HG03135 (cell line): ENCODE data around the gene ZFHX3.

ENCODE experiments used
- ATAC-seq: cut with Tn5 transposase; IDR thresholded peaks from one replicate; pipeline ENCODE4 v1.9.1; 2021; ENCODE audit warnings: mild to moderate bottlenecking, moderate library complexity; ENCODE audit not compliant: unreplicated experiment

ZFHX3 gene

DNA sequence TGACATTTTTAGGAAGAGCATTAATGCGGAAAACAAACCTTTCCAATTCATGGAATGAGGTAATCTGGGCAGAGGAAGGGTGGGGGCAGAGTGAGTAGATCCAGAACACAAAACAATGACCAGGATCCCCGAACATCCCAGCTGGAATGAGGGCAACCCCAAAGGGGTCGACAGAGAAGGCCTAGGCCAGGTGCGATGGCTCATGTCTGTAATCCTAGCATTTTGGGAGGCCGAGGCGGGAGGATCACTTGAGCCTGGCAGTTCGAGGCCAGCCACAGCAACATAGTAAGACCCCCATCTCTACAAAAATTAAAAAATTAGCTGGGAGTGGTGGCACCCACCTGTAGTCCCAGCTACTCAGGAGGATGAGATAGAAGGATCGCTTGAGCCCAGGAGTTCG, 64.7 kb downstream of the ZFHX3 start:
- ATAC-seq = no peak

GRCh38 chr16:72979974-72980373, 68.0 kb downstream of the ZFHX3 start:
- ATAC-seq = no peak

DNA sequence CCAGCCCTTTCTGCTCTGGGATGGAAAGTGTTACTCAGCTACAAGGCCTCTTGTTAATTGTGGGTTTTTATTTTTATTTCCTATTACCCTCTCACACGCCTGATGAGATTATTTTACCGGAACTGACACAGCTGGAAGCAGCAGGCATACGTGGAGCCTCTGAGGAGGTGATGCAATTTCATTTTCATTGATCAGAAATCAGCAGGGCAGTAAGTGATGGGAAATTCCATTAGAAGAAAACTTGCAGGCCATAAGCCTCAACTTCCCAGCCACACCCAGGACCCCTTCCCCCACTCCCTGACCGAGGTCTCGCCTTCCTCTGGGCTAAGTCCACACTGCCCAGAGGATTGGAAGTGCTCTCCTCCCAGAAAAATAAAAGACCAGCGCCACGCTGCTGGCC, 69.7 kb downstream of the ZFHX3 start:
- ATAC-seq = no peak

DNA sequence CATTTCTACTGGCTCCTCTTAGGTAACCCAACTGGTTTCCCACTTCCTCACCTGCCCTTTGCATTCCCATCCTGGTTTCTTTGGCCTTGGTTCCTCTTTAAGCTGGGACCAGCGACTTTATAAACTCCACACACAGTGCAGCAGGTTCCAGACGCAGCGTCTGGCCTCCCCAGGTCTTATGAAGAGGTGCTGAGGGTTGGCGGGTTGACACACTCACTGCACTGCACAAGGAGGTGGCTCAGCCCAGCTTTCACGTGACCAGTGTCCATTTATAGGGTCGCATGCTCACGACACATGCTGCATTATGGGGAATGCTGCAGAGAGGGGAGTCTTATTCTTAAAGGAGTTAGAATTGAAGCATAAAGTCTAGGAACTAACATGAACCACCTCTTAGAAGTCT, 70.8 kb downstream of the ZFHX3 start:
- no peak for ATAC-seq

- no peak for ATAC-seq
Observed at GRCh38 chr16:72976438-72977064, 71.4 kb downstream of the ZFHX3 start.

GRCh38 chr16:72975809-72976437, 72.0 kb downstream of the ZFHX3 start:
- no peak for ATAC-seq

- no peak for ATAC-seq
Observed at GRCh38 chr16:72974142-72974769, 73.7 kb downstream of the ZFHX3 start.

- ATAC-seq = no peak
Observed at GRCh38 chr16:72972878-72973571, 74.9 kb downstream of the ZFHX3 start.

GRCh38 chr16:72971370-72971769, 76.6 kb downstream of the ZFHX3 start:
- ATAC-seq = no peak

DNA sequence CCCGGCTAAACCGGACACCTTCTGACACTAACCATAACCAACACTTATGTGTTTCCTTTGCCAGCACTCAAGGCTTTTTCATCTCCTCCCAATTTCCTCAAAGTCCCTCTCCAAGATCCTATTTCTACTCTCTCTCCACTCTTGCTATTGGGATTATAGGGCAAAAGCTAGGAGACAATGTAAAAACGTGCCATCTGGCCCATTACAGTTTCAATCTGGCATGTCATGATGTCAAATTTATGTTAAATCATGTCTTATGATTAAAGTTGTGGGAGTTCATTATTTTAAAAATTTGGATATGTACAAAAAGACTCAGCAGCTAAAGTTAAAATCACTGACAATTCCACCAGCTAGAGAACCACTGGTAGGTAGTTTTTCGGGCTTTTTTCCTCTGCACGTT, 77.3 kb downstream of the ZFHX3 start:
- ATAC-seq = no peak

DNA sequence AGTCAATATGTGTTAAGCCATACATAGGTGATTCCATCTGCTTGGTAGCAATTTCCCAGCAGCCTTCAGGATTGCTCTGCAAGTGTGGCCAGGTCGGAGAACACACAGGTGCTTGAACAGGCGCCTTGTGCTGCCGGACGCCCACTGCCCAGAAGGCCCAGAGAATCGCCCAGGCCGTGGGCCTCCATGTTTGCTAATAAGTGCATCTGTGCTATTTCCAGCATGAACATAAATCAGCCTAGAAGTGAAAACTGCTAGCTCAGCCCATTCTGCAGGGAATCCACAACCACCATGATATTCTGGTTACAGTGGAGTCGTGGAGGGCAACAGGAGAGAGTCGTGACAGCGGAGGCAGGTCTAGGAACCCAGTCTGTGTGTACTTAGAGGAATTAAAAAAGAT, 78.1 kb downstream of the ZFHX3 start:
- ATAC-seq = no peak

GRCh38 chr16:72969146-72969545, 78.8 kb downstream of the ZFHX3 start:
- ATAC-seq = no peak

GRCh38 chr16:72967941-72968340, 80.0 kb downstream of the ZFHX3 start:
- ATAC-seq = no peak

- ATAC-seq = no peak
Observed at GRCh38 chr16:72963533-72964315, 84.2 kb downstream of the ZFHX3 start.

DNA sequence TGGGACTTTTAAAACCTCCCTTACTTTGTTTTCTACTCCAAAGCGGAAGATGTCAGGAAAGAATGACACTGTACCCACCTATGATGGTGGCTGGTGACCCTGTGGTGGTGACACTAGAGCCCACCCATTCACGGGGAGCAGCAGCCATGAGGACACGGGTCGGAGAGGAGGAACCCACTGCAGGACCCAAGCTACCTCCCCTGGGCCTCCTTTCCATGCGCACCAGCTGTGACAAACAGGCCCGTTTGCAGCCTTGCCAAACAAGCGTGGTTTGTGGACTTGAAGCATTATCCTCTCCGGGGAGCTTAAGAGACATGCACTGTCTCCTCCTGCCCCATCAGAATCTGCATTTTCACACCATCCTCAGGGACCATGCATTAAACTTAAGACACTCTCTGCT, 85.6 kb downstream of the ZFHX3 start:
- ATAC-seq = no peak

DNA sequence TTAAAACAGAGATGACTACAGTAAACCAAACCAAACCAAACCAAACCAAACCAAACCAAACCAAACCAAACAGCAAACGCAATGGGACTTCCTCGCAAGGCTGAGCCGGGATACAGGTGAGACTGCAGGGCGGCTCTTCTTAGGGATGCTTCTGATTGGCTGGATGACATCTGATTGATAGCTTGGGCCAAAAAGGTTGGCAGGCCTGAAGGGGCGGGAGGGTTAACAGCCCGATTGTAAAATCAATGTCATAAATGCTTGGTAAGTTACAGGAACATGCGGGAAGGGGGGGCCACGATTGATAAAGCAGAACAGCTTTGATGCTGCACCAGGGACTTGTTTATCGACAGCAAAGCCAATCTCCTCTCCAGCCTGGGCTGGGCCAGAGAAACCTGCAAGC, 86.1 kb downstream of the ZFHX3 start:
- ATAC-seq = no peak

- ATAC-seq = no peak
Observed at GRCh38 chr16:72961115-72961832, 86.7 kb downstream of the ZFHX3 start.

DNA sequence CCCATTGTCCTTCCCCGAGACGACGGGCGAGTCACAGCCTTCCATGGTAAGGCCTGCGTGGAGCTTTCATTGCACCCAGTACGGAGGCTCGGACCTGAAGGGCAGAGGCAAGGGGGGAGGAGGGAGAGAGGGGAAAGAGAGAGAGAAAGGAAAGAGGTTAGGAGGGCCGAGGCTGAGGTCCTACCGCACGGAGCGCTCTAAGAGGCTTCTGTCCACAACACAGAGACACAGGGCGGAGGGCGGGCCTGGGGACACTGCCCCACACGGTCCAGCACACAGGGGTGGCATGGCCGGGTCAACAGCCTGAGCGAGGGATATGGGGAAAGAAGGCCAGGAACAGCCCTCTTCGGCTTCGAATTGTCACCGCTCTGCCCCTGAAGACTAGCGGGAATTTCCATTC, 87.8 kb downstream of the ZFHX3 start:
- ATAC-seq = no peak

GRCh38 chr16:72959301-72959996, 88.5 kb downstream of the ZFHX3 start:
- no peak for ATAC-seq

DNA sequence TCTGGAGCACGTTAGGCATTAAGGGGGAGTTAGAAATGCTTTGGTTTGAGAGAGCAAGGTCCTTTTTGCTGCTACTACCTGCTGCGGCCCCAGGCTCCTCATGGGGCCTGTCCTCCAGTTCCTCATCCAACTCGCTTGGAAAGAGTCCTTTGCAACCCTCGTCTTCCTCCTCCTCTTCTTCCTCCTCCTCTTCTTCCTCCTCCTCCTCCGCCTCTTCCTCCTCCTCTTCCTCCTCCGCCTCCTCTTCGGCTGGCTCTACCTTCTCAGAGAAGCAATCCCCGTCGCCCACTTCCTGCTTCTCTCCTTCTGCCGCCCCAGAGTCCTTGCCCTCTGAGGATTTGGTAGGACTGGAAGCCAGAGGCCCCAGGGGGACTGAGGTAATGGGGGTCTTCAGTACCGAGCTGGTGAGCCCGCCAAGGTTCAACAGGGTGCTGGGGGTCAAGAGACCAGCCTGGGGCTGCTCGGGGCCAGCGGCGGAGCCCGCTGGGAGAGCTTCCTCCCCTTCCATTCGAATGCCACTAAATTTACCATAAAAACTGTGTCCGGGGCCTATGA, 89.3 kb downstream of the ZFHX3 start:
- no peak for ATAC-seq
